K562 (cell line): ENCODE measurements around the gene C6orf47. TPM values are rescaled to one million over a fixed set of nuclear protein-coding genes. Genes with fewer than 3 reads are reported as not detected.

Experiments
- ARNT ChIP-seq, 2 experiments: fragments of 450-650 bp; IDR thresholded peaks; 2 replicates each; pipeline ENCODE4 v1.6.1; 2016; ENCODE audit warnings: mild to moderate bottlenecking in 1 of 2
- GABPB1 ChIP-seq: sonication (generic); formaldehyde crosslinking; IDR thresholded peaks from 2 replicates; pipeline ENCODE4 v1.8.0; 2022; ENCODE audit warnings: mild to moderate bottlenecking, missing genetic modification reagents
- HDAC3 ChIP-seq: fragments of 450-650 bp; IDR thresholded peaks from 2 replicates; pipeline ENCODE4 v1.6.1; 2018; ENCODE audit warnings: borderline replicate concordance, mild to moderate bottlenecking, moderate library complexity; ENCODE audit not compliant: partially characterized antibody
- HLTF ChIP-seq: fragments of 450-650 bp; IDR thresholded peaks from 2 replicates; pipeline ENCODE4 v1.6.1; 2016
- HMG20B ChIP-seq: fragments of 250-450 bp; sonication (Bioruptor Pico); IDR thresholded peaks from 2 replicates; pipeline ENCODE4 v1.5.0; 2021; ENCODE audit warnings: mild to moderate bottlenecking
- HNRNPUL1 ChIP-seq: fragments of 200-400 bp; formaldehyde crosslinking; IDR thresholded peaks from 2 replicates; pipeline ENCODE4 v1.6.1; 2017; ENCODE audit warnings: low read length
- KAT8 ChIP-seq: fragments of 450-650 bp; IDR thresholded peaks from 2 replicates; pipeline ENCODE4 v1.6.1; 2016; ENCODE audit warnings: low read depth, mild to moderate bottlenecking
- LEF1 ChIP-seq: fragments of 450-650 bp; IDR thresholded peaks from 2 replicates; pipeline ENCODE4 v1.6.1; 2016; ENCODE audit warnings: mild to moderate bottlenecking
- NR2F6 ChIP-seq: fragments of 450-650 bp; formaldehyde crosslinking; IDR thresholded peaks from 2 replicates; pipeline ENCODE4 v1.4.0; 2020; ENCODE audit warnings: mild to moderate bottlenecking
- POLR2H ChIP-seq: IDR thresholded peaks from 2 replicates; pipeline ENCODE4 v1.6.1; 2016; ENCODE audit warnings: missing genetic modification characterization, low read depth, mild to moderate bottlenecking, control low read depth, missing compliant biosample characterization, moderate library complexity
- POU5F1 ChIP-seq: fragments of 150-350 bp; IDR thresholded peaks from 2 replicates; pipeline ENCODE4 v1.6.1; 2014; ENCODE audit warnings: borderline replicate concordance, low read length, low read depth, mild to moderate bottlenecking; ENCODE audit not compliant: partially characterized antibody
- SETDB1 ChIP-seq: IDR thresholded peaks from one replicate; pipeline ENCODE4 v1.6.1; 2012; ENCODE audit warnings: low read length, control low read depth, inconsistent platforms
- STAG1 ChIP-seq: sonication (generic); formaldehyde crosslinking; IDR thresholded peaks from 2 replicates; pipeline ENCODE4 v1.5.0; 2020; ENCODE audit warnings: missing genetic modification reagents, borderline replicate concordance
- TAF7 ChIP-seq: fragments of 450-650 bp; IDR thresholded peaks from 2 replicates; pipeline ENCODE4 v1.6.1; 2016; ENCODE audit warnings: missing genetic modification characterization, missing compliant biosample characterization
- TAL1 ChIP-seq: fragments of 450-650 bp; IDR thresholded peaks from 2 replicates; pipeline ENCODE4 v1.6.1; 2016; ENCODE audit warnings: mild to moderate bottlenecking
- TEAD1 ChIP-seq, 2 experiments: fragments of 450-650 bp in 1 of 2; sonication (generic) in 1 of 2; formaldehyde crosslinking; IDR thresholded peaks; 2 replicates each; pipeline versions ENCODE4 v1.4.0 to v1.8.0; 2020 to 2022; ENCODE audit warnings: mild to moderate bottlenecking in 2 of 2, missing genetic modification reagents in 1 of 2
- TEAD2 ChIP-seq: fragments of 450-650 bp; IDR thresholded peaks from 2 replicates; pipeline ENCODE4 v1.6.1; 2016; ENCODE audit warnings: missing genetic modification characterization, control low read depth, missing compliant biosample characterization
- TRIM24 ChIP-seq, 2 experiments: fragments of 450-650 bp; IDR thresholded peaks; 2 replicates each; pipeline ENCODE4 v1.6.1; 2016
- ZBTB1 ChIP-seq: sonication (generic); formaldehyde crosslinking; IDR thresholded peaks from 2 replicates; pipeline ENCODE4 v1.8.1; 2023; ENCODE audit warnings: missing genetic modification reagents, low read depth, mild to moderate bottlenecking, borderline replicate concordance
- ZC3H8 ChIP-seq: fragments of 450-650 bp; IDR thresholded peaks from 2 replicates; pipeline ENCODE4 v1.6.1; 2017
- ZFP1 ChIP-seq: fragments of 450-650 bp; formaldehyde crosslinking; IDR thresholded peaks from 2 replicates; pipeline ENCODE4 v1.4.0; 2020; ENCODE audit warnings: mild to moderate bottlenecking, mixed read lengths
- ZNF23 ChIP-seq: fragments of 250-450 bp; sonication (Bioruptor Pico); IDR thresholded peaks from 2 replicates; pipeline ENCODE4 v1.4.0; 2020; ENCODE audit warnings: mild to moderate bottlenecking
- ZNF263 ChIP-seq: sonication (generic); formaldehyde crosslinking; IDR thresholded peaks from 2 replicates; pipeline ENCODE4 v1.8.0; 2022; ENCODE audit warnings: mild to moderate bottlenecking, missing genetic modification reagents, borderline replicate concordance
- ZNF354B ChIP-seq: fragments of 250-450 bp; sonication (Bioruptor Pico); IDR thresholded peaks from 2 replicates; pipeline ENCODE4 v1.4.0; 2020
- ZNF507 ChIP-seq: conservative IDR thresholded peaks from 2 replicates; pipeline ENCODE4 v1.6.1; 2017; ENCODE audit warnings: missing genetic modification characterization, missing compliant biosample characterization
- ZSCAN32 ChIP-seq: fragments of 450-650 bp; formaldehyde crosslinking; IDR thresholded peaks from 2 replicates; pipeline ENCODE4 v1.4.0; 2020; ENCODE audit warnings: mild to moderate bottlenecking, moderate library complexity
- polyA plus RNA-seq, 8 experiments: library from polyadenylated mRNA; depleted of rRNA in 4 of 8; stranded (reverse) in 5 of 8; unstranded in 3 of 8; fragments of >200 nt; fragmentation: Nextera tagmentation in 2 of 8; fragmentation: Illumina TruSeq in 1 of 8; extraction: Ambion mirVana in 2 of 8; extraction: Trizol in 1 of 8; gene quantifications; 2 replicates each; pipeline versions ENCODE4 v1.2.1 to v1.2.3, GENCODE V29; 2011 to 2014; ENCODE audit warnings: inconsistent platforms in 1 of 8, missing spikeins in 1 of 8
- total RNA-seq, 7 experiments: library from RNA; depleted of rRNA in 6 of 7; stranded (reverse); fragments of >200 nt in 6 of 7; fragmentation: Illumina TruSeq in 2 of 7; extraction: Trizol in 2 of 7; gene quantifications; 2 replicates each; pipeline versions ENCODE4 v1.2.1 to v1.2.3, GENCODE V29; 2011 to 2021; ENCODE audit warnings: low replicate concordance in 1 of 7
- TF ChIP-seq, protein P1 (sequence below): sonication (generic); formaldehyde crosslinking; IDR thresholded peaks from 2 replicates; pipeline ENCODE4 v1.8.0; 2022; ENCODE audit warnings: mild to moderate bottlenecking, low read depth, missing genetic modification reagents
- TF ChIP-seq, protein P2 (sequence below): fragments of 450-650 bp; formaldehyde crosslinking; IDR thresholded peaks from 2 replicates; pipeline ENCODE4 v1.4.0; 2020; ENCODE audit warnings: mild to moderate bottlenecking, moderate library complexity
- TF ChIP-seq, protein P3 (sequence below): sonication (generic); formaldehyde crosslinking; IDR thresholded peaks from 2 replicates; pipeline ENCODE4 v1.8.1; 2022; ENCODE audit warnings: missing genetic modification reagents

Gene C6orf47
- total and polyA plus RNA-seq, 9 of the 15 experiments (the other 6 are each of a cell fraction or from before 2014, with no cell fraction given) = 0.14 to 43.8 (median 27.0) TPM

DNA sequence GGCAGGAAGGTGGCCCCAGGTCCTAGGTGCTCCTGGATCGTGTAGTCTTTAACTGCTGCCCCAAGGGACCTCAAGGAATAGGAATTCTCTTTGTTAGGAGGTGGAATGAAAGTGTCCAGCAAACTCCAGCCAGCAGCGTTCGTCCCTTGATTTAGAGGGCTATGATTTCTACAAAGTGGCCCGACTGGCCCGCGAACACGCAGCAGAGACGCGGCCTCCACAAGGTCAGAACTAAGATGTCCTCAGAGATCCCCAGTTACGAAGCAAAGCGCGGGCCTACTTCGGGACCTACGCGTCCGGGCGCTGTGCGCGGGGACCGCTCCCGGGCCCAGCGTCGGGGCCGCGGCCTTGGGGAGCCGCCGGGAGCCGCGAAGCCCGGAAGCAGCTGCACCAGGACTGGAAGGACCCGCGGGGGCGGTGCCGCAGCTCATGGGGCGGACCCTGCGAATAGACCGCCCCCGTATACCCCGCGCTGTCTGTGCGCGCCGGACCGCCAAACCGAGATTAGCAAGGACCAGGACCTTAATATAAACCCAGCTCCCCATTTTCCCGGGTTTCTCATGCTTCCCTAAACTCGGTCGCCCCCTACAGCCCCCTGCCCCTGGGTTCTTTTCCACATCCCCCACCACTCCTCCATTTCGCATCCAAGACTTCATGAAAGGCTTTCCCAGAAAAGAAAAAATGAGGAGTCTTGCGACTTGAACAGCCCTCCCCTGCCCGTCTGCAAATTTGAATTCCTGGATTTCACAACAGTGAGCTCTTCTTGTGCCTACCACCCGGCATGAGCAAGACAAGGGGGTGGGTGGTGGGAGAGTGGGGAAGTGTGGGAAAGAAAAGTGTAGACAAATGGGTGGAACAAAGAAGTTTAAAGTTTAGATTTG is at the start of gene C6orf47 (continued):
- TF ChIP-seq ZNF507 (tag) (no peak), ZBTB1 (CRISPR knock-in tag) (peak; percentile 79), ZNF23 (CRISPR knock-in tag) (no peak; the same call in 1 of the 2 replicates), HNRNPUL1 (no peak), KAT8 (no peak), ZNF263 (peak; percentile 72), ZNF354B (no peak; the same call in 1 of the 2 replicates), TAL1 (no peak), HMG20B (CRISPR knock-in tag) (peak; percentile 96), TEAD1 (CRISPR knock-in tag; IDR thresholded peaks at IDR 0.05) (peak; percentile 3 to 75; a peak in 2 of 4 replicates), GABPB1 (peak; percentile 87), TRIM24 (IDR thresholded peaks at IDR 0.05) (peak in 1 of 2 experiments; percentile 37; a peak in 2 of 4 replicates), HLTF (no peak), SETDB1 (no peak), ARNT (IDR thresholded peaks at IDR 0.05) (peak in 1 of 2 experiments; percentile 62; a peak in 1 of 4 replicates), STAG1 (CRISPR knock-in tag) (no peak), TAF7 (tag) (peak; percentile 55), LEF1 (no peak), POU5F1 (no peak), HDAC3 (no peak), ZC3H8 (no peak), TEAD2 (tag) (no peak), POLR2H (tag) (no peak), ZSCAN32 (CRISPR knock-in tag) (no peak; the same call in 1 of the 2 replicates), NR2F6 (CRISPR knock-in tag) (peak; percentile 27; the same call in 1 of the 2 replicates), ZFP1 (CRISPR knock-in tag) (peak; percentile 86)
- TF ChIP-seq, protein P1, sequence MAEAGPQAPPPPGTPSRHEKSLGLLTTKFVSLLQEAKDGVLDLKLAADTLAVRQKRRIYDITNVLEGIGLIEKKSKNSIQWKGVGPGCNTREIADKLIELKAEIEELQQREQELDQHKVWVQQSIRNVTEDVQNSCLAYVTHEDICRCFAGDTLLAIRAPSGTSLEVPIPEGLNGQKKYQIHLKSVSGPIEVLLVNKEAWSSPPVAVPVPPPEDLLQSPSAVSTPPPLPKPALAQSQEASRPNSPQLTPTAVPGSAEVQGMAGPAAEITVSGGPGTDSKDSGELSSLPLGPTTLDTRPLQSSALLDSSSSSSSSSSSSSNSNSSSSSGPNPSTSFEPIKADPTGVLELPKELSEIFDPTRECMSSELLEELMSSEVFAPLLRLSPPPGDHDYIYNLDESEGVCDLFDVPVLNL (CRISPR knock-in tag) = no peak
- TF ChIP-seq, protein P2, sequence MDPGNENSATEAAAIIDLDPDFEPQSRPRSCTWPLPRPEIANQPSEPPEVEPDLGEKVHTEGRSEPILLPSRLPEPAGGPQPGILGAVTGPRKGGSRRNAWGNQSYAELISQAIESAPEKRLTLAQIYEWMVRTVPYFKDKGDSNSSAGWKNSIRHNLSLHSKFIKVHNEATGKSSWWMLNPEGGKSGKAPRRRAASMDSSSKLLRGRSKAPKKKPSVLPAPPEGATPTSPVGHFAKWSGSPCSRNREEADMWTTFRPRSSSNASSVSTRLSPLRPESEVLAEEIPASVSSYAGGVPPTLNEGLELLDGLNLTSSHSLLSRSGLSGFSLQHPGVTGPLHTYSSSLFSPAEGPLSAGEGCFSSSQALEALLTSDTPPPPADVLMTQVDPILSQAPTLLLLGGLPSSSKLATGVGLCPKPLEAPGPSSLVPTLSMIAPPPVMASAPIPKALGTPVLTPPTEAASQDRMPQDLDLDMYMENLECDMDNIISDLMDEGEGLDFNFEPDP = peak; percentile 81; the same call in 1 of the 2 replicates
- TF ChIP-seq, protein P3, sequence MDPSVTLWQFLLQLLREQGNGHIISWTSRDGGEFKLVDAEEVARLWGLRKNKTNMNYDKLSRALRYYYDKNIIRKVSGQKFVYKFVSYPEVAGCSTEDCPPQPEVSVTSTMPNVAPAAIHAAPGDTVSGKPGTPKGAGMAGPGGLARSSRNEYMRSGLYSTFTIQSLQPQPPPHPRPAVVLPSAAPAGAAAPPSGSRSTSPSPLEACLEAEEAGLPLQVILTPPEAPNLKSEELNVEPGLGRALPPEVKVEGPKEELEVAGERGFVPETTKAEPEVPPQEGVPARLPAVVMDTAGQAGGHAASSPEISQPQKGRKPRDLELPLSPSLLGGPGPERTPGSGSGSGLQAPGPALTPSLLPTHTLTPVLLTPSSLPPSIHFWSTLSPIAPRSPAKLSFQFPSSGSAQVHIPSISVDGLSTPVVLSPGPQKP (CRISPR knock-in tag) = no peak
